GM12891 (cell line): Measurements from ENCODE around the gene EIF1AD.

Experiments
- POLR2A ChIP-seq: IDR thresholded peaks from 2 replicates; pipeline ENCODE4 v1.6.1; 2011; ENCODE audit warnings: low read depth, low read length, control low read depth
- POLR2AphosphoS5 ChIP-seq: IDR thresholded peaks from 2 replicates; pipeline ENCODE4 v1.6.1; 2011; ENCODE audit warnings: low read depth, low read length, control low read depth
- POU2F2 ChIP-seq: IDR thresholded peaks from 2 replicates; pipeline ENCODE4 v1.6.1; 2011; ENCODE audit warnings: low read depth, mild to moderate bottlenecking, control low read depth, low read length, moderate library complexity
- TAF1 ChIP-seq: IDR thresholded peaks from 2 replicates; pipeline ENCODE4 v1.6.1; 2011; ENCODE audit warnings: low read depth, low read length, control low read depth

- TF ChIP-seq TAF1 (no peak), POU2F2 (no peak), POLR2AphosphoS5 (no peak), POLR2A (no peak)
Measured at GRCh38 chr11:65992056-65992455, 9.9 kb downstream of the EIF1AD start.
